ENCODE data around the gene C16orf90. TPM values are rescaled to one million over a fixed set of nuclear protein-coding genes. Genes with fewer than 3 reads are reported as not detected.

Gene C16orf90
- total RNA-seq, 1 donor from 2014 or later: not detected

- no peaks in the 10 kb centered on the region for H3F3A ChIP-seq (ENCODE audit: low read depth)
- Mint-ChIP-seq H3K4me1 (no peaks in the 10 kb centered on the region), H3K4me3 (no peak overlapping the region), H3K36me3 (no peaks in the 10 kb centered on the region), H3K9me3 (peaks cover under 1% of the 10 kb centered on the region), H3K27ac (no peak overlapping the region), H3K27me3 (ENCODE audit: insufficient read depth, low read depth) (peaks cover 4% of the 10 kb centered on the region)
- DNase-seq (ENCODE audit: low spot score): no peak
- H3K9me3 ChIP-seq (ENCODE audit: low read depth): no peaks in the 10 kb centered on the region
- no peaks in the 10 kb centered on the region for H4K20me1 ChIP-seq (ENCODE audit: low read depth)
- H3K4me2 ChIP-seq: no peak overlapping the region
- H2AFZ ChIP-seq (replicated peaks): no peak overlapping the region
- H3K27me3 ChIP-seq: peaks cover 5% of the 10 kb centered on the region
- H3K27ac ChIP-seq: no peak overlapping the region
- H3K9ac ChIP-seq: no peak overlapping the region
- H3K36me3 ChIP-seq: no peaks in the 10 kb centered on the region
- H3K79me2 ChIP-seq (ENCODE audit: low read depth): no peaks in the 10 kb centered on the region
- no peaks in the 10 kb centered on the region for H3K4me1 ChIP-seq
- TF ChIP-seq EZH2phosphoT487 (IDR thresholded peaks at IDR 0.05): no peak
- TF ChIP-seq CTCF (IDR thresholded peaks at IDR 0.05): no peak
- no peak for TF ChIP-seq EZH2 (IDR thresholded peaks at IDR 0.05)
- H3K4me3 ChIP-seq: no peak overlapping the region
Measured at GRCh38 chr16:3494386-3494973, 809 bp downstream of the C16orf90 start.

- H3K4me3 Mint-ChIP-seq: no peak overlapping the region
- Histone ChIP-seq H3K79me2 (ENCODE audit: low read depth) (no peaks in the 10 kb centered on the region), H3F3A (ENCODE audit: low read depth) (no peaks in the 10 kb centered on the region), H3K4me3 (no peak overlapping the region), H3K4me2 (no peak overlapping the region), H3K9me3 (ENCODE audit: low read depth) (no peaks in the 10 kb centered on the region), H3K9ac (no peak overlapping the region), H2AFZ (replicated peaks) (no peak overlapping the region), H4K20me1 (ENCODE audit: low read depth) (no peaks in the 10 kb centered on the region), H3K27ac (no peak overlapping the region), H3K4me1 (no peaks in the 10 kb centered on the region), H3K36me3 (no peaks in the 10 kb centered on the region), H3K27me3 (no peaks in the 10 kb centered on the region)
- no peak for DNase-seq (ENCODE audit: low spot score)
- peaks cover 2% of the 10 kb centered on the region for H3K4me1 Mint-ChIP-seq
- no peak overlapping the region for H3K27ac Mint-ChIP-seq
- no peaks in the 10 kb centered on the region for H3K9me3 Mint-ChIP-seq
- TF ChIP-seq CTCF (IDR thresholded peaks at IDR 0.05): no peak
- TF ChIP-seq EZH2phosphoT487 (IDR thresholded peaks at IDR 0.05): no peak
- TF ChIP-seq EZH2 (IDR thresholded peaks at IDR 0.05): no peak
- H3K36me3 Mint-ChIP-seq: peaks cover 2% of the 10 kb centered on the region
- peaks cover 2% of the 10 kb centered on the region for H3K27me3 Mint-ChIP-seq (ENCODE audit: insufficient read depth, low read depth)
Measured at GRCh38 chr16:3492356-3492755, 2.9 kb downstream of the C16orf90 start.

- Mint-ChIP-seq H3K36me3 (peaks cover 5% of the 10 kb centered on the region), H3K4me3 (no peak overlapping the region), H3K27ac (no peak overlapping the region), H3K9me3 (no peaks in the 10 kb centered on the region), H3K4me1 (peaks cover 2% of the 10 kb centered on the region), H3K27me3 (ENCODE audit: insufficient read depth, low read depth) (peaks cover 2% of the 10 kb centered on the region)
- no peak overlapping the region for H3K9ac ChIP-seq
- H3K4me1 ChIP-seq: no peaks in the 10 kb centered on the region
- TF ChIP-seq EZH2 (IDR thresholded peaks at IDR 0.05) (no peak), EZH2phosphoT487 (IDR thresholded peaks at IDR 0.05) (no peak), CTCF (IDR thresholded peaks at IDR 0.05) (no peak)
- H3K79me2 ChIP-seq (ENCODE audit: low read depth): no peaks in the 10 kb centered on the region
- no peaks in the 10 kb centered on the region for H3K27me3 ChIP-seq
- DNase-seq (ENCODE audit: low spot score): no peak
- H2AFZ ChIP-seq (replicated peaks): no peak overlapping the region
- no peak overlapping the region for H3K4me2 ChIP-seq
- H3K36me3 ChIP-seq: no peaks in the 10 kb centered on the region
- no peaks in the 10 kb centered on the region for H3K9me3 ChIP-seq (ENCODE audit: low read depth)
- no peak overlapping the region for H3K27ac ChIP-seq
- H4K20me1 ChIP-seq (ENCODE audit: low read depth): no peaks in the 10 kb centered on the region
- H3K4me3 ChIP-seq: no peak overlapping the region
- H3F3A ChIP-seq (ENCODE audit: low read depth): no peaks in the 10 kb centered on the region
Measured at GRCh38 chr16:3490911-3491629, 4.2 kb downstream of the C16orf90 start.

All from neural progenitor cell (in vitro differentiated cells).